Parathyroid adenoma (tissue), 2 donors: ENCODE measurements around the gene TMEM88.

Experiments
- H2AFZ ChIP-seq: fragments of 300-600 bp; sonication (generic); one replicate; pipeline ENCODE4 v1.7.0; 2017; ENCODE audit warnings: antibody characterized with exemption, mild to moderate bottlenecking
- H3K27ac ChIP-seq: fragments of 300-600 bp; sonication (generic); one replicate; pipeline ENCODE4 v1.7.0; 2017
- H3K27me3 ChIP-seq: fragments of 300-600 bp; sonication (generic); one replicate; pipeline ENCODE4 v1.7.0; 2017; ENCODE audit warnings: low read length; ENCODE audit not compliant: control insufficient read depth, insufficient read depth
- H3K36me3 ChIP-seq: fragments of 300-600 bp; sonication (generic); one replicate; pipeline ENCODE4 v1.7.0; 2017; ENCODE audit warnings: low read length; ENCODE audit not compliant: control insufficient read depth, insufficient read depth
- H3K4me1 ChIP-seq: fragments of 300-600 bp; sonication (generic); one replicate; pipeline ENCODE4 v1.7.0; 2017; ENCODE audit warnings: control low read depth
- H3K4me2 ChIP-seq: fragments of 300-600 bp; sonication (generic); one replicate; pipeline ENCODE4 v1.7.0; 2017; ENCODE audit warnings: low read length
- H3K4me3 ChIP-seq: fragments of 300-600 bp; sonication (generic); one replicate; pipeline ENCODE4 v1.7.0; 2017; ENCODE audit warnings: low read depth, low read length
- H3K79me2 ChIP-seq: fragments of 300-600 bp; sonication (generic); one replicate; pipeline ENCODE4 v1.7.0; 2017; ENCODE audit warnings: control low read depth
- H3K9ac ChIP-seq: fragments of 300-600 bp; sonication (generic); one replicate; pipeline ENCODE4 v1.7.0; 2017; ENCODE audit warnings: mild to moderate bottlenecking
- H3K9me3 ChIP-seq: fragments of 300-600 bp; sonication (generic); one replicate; pipeline ENCODE4 v1.7.0; 2017; ENCODE audit warnings: low read length; ENCODE audit not compliant: control insufficient read depth
- TF ChIP-seq, protein P1 (sequence below): fragments of 300-600 bp; sonication (generic); IDR thresholded peaks from one replicate; pipeline ENCODE4 v1.7.0; 2017; ENCODE audit warnings: antibody characterized with exemption, mild to moderate bottlenecking
- donor health status: primary hyperparathyroidism.

The TMEM88 gene

DNA sequence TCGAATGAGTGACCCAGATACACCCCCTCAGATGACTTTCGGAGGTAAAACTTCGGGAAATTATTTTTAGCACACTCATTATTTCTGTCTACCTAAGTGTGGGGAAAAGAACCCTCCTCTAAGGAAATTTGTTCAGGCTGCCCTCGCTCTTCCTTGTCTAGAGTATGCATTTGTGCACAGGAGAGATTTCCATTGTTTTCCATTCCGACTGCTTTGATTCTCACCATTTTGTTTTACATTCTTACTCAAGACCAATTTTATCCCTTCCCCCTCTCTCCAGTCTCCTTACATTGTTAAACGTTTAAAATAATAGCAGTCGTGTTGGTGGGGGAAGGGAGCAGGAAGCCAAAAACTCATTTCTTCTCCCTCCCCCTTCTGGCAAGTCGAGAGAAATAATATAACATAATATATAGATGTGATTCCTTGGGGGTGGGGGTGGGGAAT, 32.2 kb downstream of the TMEM88 start:
- no peaks in the 10 kb centered on the region for H3K36me3 ChIP-seq
- peak overlapping the region; percentile 68 for H2AFZ ChIP-seq
- H3K27ac ChIP-seq: peak overlapping the region; percentile 85
- H3K4me2 ChIP-seq: peak overlapping the region; percentile 99
- H3K4me3 ChIP-seq: peak overlapping the region; percentile 81
- no peaks in the 10 kb centered on the region for H3K9me3 ChIP-seq
- peaks cover 5% of the 10 kb centered on the region for H3K79me2 ChIP-seq
- TF ChIP-seq, protein P1, sequence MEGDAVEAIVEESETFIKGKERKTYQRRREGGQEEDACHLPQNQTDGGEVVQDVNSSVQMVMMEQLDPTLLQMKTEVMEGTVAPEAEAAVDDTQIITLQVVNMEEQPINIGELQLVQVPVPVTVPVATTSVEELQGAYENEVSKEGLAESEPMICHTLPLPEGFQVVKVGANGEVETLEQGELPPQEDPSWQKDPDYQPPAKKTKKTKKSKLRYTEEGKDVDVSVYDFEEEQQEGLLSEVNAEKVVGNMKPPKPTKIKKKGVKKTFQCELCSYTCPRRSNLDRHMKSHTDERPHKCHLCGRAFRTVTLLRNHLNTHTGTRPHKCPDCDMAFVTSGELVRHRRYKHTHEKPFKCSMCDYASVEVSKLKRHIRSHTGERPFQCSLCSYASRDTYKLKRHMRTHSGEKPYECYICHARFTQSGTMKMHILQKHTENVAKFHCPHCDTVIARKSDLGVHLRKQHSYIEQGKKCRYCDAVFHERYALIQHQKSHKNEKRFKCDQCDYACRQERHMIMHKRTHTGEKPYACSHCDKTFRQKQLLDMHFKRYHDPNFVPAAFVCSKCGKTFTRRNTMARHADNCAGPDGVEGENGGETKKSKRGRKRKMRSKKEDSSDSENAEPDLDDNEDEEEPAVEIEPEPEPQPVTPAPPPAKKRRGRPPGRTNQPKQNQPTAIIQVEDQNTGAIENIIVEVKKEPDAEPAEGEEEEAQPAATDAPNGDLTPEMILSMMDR: no peak
- H3K27me3 ChIP-seq: no peaks in the 10 kb centered on the region
- H3K4me1 ChIP-seq: peaks cover 32% of the 10 kb centered on the region
- no peak overlapping the region for H3K9ac ChIP-seq

DNA sequence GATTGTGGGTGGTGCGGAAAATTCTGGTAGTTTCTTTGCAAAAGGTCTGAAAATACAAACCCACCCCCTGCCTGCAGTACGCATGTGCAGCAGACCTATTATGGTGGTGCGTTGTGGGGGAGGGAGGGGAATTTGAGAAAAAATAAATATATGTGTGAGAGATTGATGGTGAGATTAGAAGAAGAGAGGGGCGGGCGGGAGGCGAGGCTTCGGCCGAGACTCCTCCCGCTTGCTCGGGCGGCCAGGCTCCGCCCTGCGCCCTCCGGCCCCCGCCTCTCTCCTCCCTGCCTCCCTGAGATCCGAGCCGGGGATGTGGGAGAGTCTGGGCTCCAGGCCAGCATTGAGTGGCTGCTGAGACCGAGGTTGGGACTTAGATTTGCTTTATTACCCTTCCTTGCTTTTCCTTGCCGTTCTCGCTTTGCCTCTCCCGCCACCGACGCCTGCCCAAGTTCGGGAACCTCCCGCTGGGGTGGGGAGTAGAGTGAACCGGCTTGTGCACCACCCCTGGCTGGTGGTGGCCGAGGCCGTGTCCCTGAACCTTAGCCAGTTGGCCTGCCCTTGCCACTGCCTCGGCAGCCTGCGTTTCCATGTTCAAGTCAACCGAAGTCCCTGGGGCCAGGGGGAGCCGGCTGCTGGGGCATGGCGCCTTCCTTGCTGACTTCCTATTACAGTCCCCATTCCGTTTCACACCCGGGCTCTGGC, 32.8 kb downstream of the TMEM88 start:
- peaks cover 28% of the 10 kb centered on the region for H3K4me1 ChIP-seq
- H2AFZ ChIP-seq: peak overlapping the region; percentile 68
- TF ChIP-seq, protein P1: no peak
- H3K27me3 ChIP-seq: no peaks in the 10 kb centered on the region
- peak overlapping the region; percentile 99 for H3K4me2 ChIP-seq
- peaks cover 5% of the 10 kb centered on the region for H3K79me2 ChIP-seq
- no peaks in the 10 kb centered on the region for H3K9me3 ChIP-seq
- peak overlapping the region; percentile 81 for H3K4me3 ChIP-seq
- H3K9ac ChIP-seq: no peak overlapping the region
- H3K27ac ChIP-seq: peak overlapping the region; percentile 85
- no peaks in the 10 kb centered on the region for H3K36me3 ChIP-seq

DNA sequence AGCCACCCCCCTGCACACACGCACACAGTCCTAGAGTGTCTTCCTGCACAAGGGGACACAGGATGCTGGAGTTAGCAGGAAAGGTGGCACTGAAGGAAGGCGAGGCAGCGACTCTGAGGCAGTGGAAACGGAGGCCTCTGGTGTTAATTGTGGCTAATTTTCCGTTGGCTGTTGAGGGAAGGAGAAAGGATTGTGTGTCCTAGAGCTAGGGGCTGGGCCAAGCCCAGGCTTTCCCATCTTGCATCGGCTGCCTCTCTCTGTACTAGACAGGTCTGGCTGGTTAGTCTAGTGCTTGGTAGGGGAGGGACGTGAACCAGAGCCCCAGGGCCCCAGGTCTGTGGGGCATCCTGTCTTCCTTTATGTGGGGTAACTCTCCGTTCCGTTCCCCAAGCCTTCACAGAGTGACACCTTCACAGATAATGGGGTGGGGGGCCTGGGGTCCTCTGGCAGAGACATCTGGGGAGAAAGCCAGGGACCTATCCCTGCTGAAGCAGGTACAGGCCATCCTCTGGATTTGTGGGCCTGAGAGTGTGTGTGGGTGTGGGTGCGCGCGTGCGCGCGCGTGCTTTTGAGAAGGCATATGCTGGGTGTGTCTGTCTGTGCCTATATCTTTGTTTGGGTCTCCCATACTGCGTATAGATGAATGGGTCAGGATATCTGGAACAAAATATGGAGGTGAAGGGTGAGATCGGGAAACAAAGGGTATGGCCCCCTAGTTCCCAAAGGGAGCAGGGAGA, 33.5 kb downstream of the TMEM88 start, which contains the start of gene CHD3:
Gene CHD3 (plus strand): TSS at position 606 of the 737 bp plus-strand sequence. CDS start 212 bp downstream, outside the sequence.
- H3K27ac ChIP-seq: peak within 1 kb of the TSS; percentile 85
- peak within 1 kb of the TSS; percentile 99 for H3K4me2 ChIP-seq
- H3K36me3 ChIP-seq: no peaks in the 10 kb centered on the region
- peak within 1 kb of the TSS; percentile 63 for H2AFZ ChIP-seq
- H3K4me3 ChIP-seq: peak within 1 kb of the TSS; percentile 81
- peaks cover 5% of the 10 kb centered on the region for H3K79me2 ChIP-seq
- H3K27me3 ChIP-seq: no peaks in the 10 kb centered on the region
- H3K4me1 ChIP-seq: peaks cover 26% of the 10 kb centered on the region
- TF ChIP-seq, protein P1: no peak
- H3K9me3 ChIP-seq: no peaks in the 10 kb centered on the region
- no peak within 1 kb of the TSS for H3K9ac ChIP-seq

DNA sequence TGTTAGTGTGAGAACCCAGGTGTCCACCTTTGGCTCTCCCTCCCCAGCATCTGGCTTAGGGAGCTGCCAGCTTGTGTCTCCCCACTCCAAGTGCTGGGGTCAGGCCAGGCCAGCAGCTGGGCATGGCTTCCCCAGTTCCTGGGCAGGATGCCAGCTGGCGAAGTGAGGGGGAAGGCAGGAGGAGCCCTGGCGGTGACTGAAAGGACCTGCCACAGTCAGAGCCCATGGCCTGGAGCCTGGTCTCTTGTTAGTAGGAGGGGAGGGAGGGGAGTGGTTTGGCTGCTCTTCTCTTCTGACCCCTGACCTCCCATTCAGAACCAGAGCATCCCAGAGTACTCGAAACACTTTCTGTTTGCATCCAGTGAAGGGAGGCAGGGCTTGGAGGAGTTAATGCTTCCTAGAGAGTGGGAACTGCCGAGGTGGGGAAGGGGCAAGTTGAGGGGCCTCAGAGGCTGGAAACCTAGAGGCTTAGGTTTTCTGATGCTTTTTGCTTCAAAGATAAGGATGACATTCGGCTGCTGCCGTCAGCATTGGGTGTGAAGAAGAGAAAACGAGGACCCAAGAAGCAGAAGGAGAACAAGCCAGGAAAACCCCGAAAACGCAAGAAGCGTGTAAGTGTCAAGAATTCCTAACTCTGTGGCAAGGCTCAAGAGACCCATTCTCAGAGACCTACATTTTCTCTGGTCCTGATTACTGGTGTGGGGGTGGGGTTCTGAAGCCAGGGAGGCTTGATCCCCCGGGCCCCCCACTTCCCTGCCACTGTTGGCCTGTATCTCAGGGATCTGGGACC, 34.5 kb downstream of the TMEM88 start:
- Histone ChIP-seq H3K27ac (peak overlapping the region; percentile 85), H3K27me3 (no peaks in the 10 kb centered on the region), H3K9me3 (no peaks in the 10 kb centered on the region), H2AFZ (no peak overlapping the region), H3K9ac (no peak overlapping the region), H3K4me2 (peak overlapping the region; percentile 99), H3K4me3 (peak overlapping the region; percentile 25), H3K4me1 (peaks cover 24% of the 10 kb centered on the region), H3K79me2 (peaks cover 5% of the 10 kb centered on the region), H3K36me3 (no peaks in the 10 kb centered on the region)
- TF ChIP-seq, protein P1: peak; percentile 69
